Hematopoietic multipotent progenitor cell treated with erythropoietin and hydrocortisone succinate and interleukin-3 and kit ligand, for 17 days (in vitro differentiated cells): ENCODE measurements around the gene TMEM259.
A peak's percentile ranks its signal among the peaks of the same experiment; 100 is the strongest.

Experiments
- DNase-seq: peaks from one replicate; pipeline ENCODE4 v3.0.0-alpha.2; 2015; ENCODE audit warnings: low spot score

Gene TMEM259

GRCh38 chr19:1002600-1002999 lies 18.3 kb downstream of the TMEM259 start:
- no peak for DNase-seq

GRCh38 chr19:1001538-1002166 lies 19.3 kb downstream of the TMEM259 start:
- peak; percentile 62 for DNase-seq

- DNase-seq: no peak
Observed at GRCh38 chr19:1000591-1001537, 20.1 kb downstream of the TMEM259 start.

- peak; percentile 17 for DNase-seq
Observed at GRCh38 chr19:1000095-1000494, 20.8 kb downstream of the TMEM259 start, which contains the start of gene GRIN3B. GRIN3B (plus strand) TSS chr19:1000419; CDS start chr19:1000438, 19 bp downstream.

- no peak for DNase-seq
Observed at GRCh38 chr19:999379-999719, 21.6 kb downstream of the TMEM259 start.

- DNase-seq: no peak
Observed at GRCh38 chr19:998064-998463, 22.9 kb downstream of the TMEM259 start.

- DNase-seq: no peak
Observed at GRCh38 chr19:996051-996838, 24.7 kb downstream of the TMEM259 start.

GRCh38 chr19:995051-995827 lies 25.7 kb downstream of the TMEM259 start:
- DNase-seq: no peak

- DNase-seq: no peak
Observed at GRCh38 chr19:994516-994915, 26.4 kb downstream of the TMEM259 start.

GRCh38 chr19:993831-994393 lies 27.0 kb downstream of the TMEM259 start:
- DNase-seq: no peak

GRCh38 chr19:993361-993830 lies 27.5 kb downstream of the TMEM259 start:
- DNase-seq: no peak

GRCh38 chr19:992670-993055 lies 28.3 kb downstream of the TMEM259 start:
- DNase-seq: no peak

- no peak for DNase-seq
Observed at GRCh38 chr19:991932-992669, 28.8 kb downstream of the TMEM259 start.

- DNase-seq: peak; percentile 37
Observed at GRCh38 chr19:991174-991931, 29.6 kb downstream of the TMEM259 start.

- no peak for DNase-seq
Observed at GRCh38 chr19:990746-991145, 30.2 kb downstream of the TMEM259 start.

- no peak for DNase-seq
Observed at GRCh38 chr19:990119-990571, 30.8 kb downstream of the TMEM259 start.

GRCh38 chr19:989381-990081 lies 31.4 kb downstream of the TMEM259 start:
- DNase-seq: no peak

- no peak for DNase-seq
Observed at GRCh38 chr19:988510-988909, 32.4 kb downstream of the TMEM259 start.

- no peak for DNase-seq
Observed at GRCh38 chr19:988081-988480, 32.8 kb downstream of the TMEM259 start.
